Suprapubic skin (tissue), 3 donors: ENCODE measurements around the gene ZC4H2.

Experiments
- CTCF ChIP-seq, 2 donors: fragments of 200-600 bp in 1 of 2; fragments of 450-650 bp in 1 of 2; sonication (generic) in 1 of 2; IDR thresholded peaks; one replicate each; pipeline ENCODE4 v1.5.1; 2016 to 2019; ENCODE audit warnings: antibody characterized with exemption in 2 of 2, mild to moderate bottlenecking in 1 of 2, moderate library complexity in 1 of 2
- EP300 ChIP-seq: sonication (generic); formaldehyde crosslinking; IDR thresholded peaks from one replicate; pipeline ENCODE4 v1.6.1; 2017; ENCODE audit warnings: antibody characterized with exemption
- POLR2A ChIP-seq, 2 donors: fragments of 450-650 bp; IDR thresholded peaks; one replicate each; pipeline ENCODE4 v1.6.1; 2017; ENCODE audit warnings: antibody characterized with exemption in 2 of 2, mild to moderate bottlenecking in 2 of 2, moderate library complexity in 2 of 2

GRCh38 chrX:64977051-64977450 is 801 bp upstream of the ZC4H2 start:
- TF ChIP-seq CTCF (IDR thresholded peaks at IDR 0.05): no peak
- TF ChIP-seq POLR2A (IDR thresholded peaks at IDR 0.05): no peak
- TF ChIP-seq EP300: no peak
